Loucy (cell line): ENCODE results near the gene GPRC5A.

Experiments
- CTCF ChIP-seq: fragments of 200-600 bp; sonication (generic); conservative IDR thresholded peaks from 2 replicates; pipeline ENCODE4 v1.5.1; 2014; ENCODE audit warnings: mild to moderate bottlenecking, antibody characterized with exemption, low read length
- EZH2phosphoT487 ChIP-seq: fragments of 200-600 bp; IDR thresholded peaks from 2 replicates; pipeline ENCODE4 v1.6.1; 2018; ENCODE audit warnings: antibody characterized with exemption, mild to moderate bottlenecking, moderate library complexity, borderline replicate concordance

- TF ChIP-seq CTCF (no peak), EZH2phosphoT487 (no peak)
Observed at GRCh38 chr12:12934556-12934955, 43.2 kb downstream of the GPRC5A start.
